AG09309 (cell line): Measurements from ENCODE around the gene GATAD2B.
"Not testable (repeated sequence)": the region's sequence is repeated elsewhere in the genome, so short reads cannot be mapped to it uniquely, and the experiment has no call there.

Experiments
- DNase-seq: peaks from one replicate; pipeline ENCODE4 v3.0.0-alpha.2; 2010; ENCODE audit warnings: low read depth
- H3K4me3 ChIP-seq: 2 replicates; pipeline ENCODE4 v1.5.1; 2011; ENCODE audit warnings: mild to moderate bottlenecking, low read depth, low read length, moderate library complexity; ENCODE audit not compliant: control insufficient read depth
- CTCF ChIP-seq: IDR thresholded peaks from 2 replicates; pipeline ENCODE4 v1.5.1; 2011; ENCODE audit warnings: mild to moderate bottlenecking, low read depth, low read length, inconsistent platforms; ENCODE audit not compliant: insufficient read depth, control insufficient read depth; ENCODE audit errors: missing control alignments

The GATAD2B gene

GRCh38 chr1:153768316-153769181 lies 154.2 kb downstream of the GATAD2B start:
- no peak for TF ChIP-seq CTCF
- no peak overlapping the region for H3K4me3 ChIP-seq

GRCh38 chr1:153767519-153767918 lies 155.3 kb downstream of the GATAD2B start:
- DNase-seq: no peak
- H3K4me3 ChIP-seq: no peak overlapping the region
- no peak for TF ChIP-seq CTCF

More at GRCh38 chr1:153768316-153769181, 154.2 kb downstream of the GATAD2B start:
- no peak for DNase-seq

- not testable (repeated sequence) for DNase-seq, H3K4me3 ChIP-seq
Observed at GRCh38 chr1:153766663-153767062, 156.1 kb downstream of the GATAD2B start.

GRCh38 chr1:153764310-153764709 lies 158.5 kb downstream of the GATAD2B start:
- no peak for DNase-seq
- TF ChIP-seq CTCF: no peak
- no peak overlapping the region for H3K4me3 ChIP-seq

- TF ChIP-seq CTCF: no peak
- H3K4me3 ChIP-seq: no peak overlapping the region
- no peak for DNase-seq
Observed at GRCh38 chr1:153763365-153764225, 159.2 kb downstream of the GATAD2B start.

- TF ChIP-seq CTCF: no peak
- no peak for DNase-seq
- H3K4me3 ChIP-seq: no peak overlapping the region
Observed at GRCh38 chr1:153760440-153760839, 162.3 kb downstream of the GATAD2B start.
